NCI-H524 treated with DMSO at 0.1 percent for 48 hours (cell line): ENCODE results near the gene CTNNA3.
A peak's percentile ranks its signal among the peaks of the same experiment; 100 is the strongest.

ENCODE experiments used
- DNase-seq: peaks from one replicate; lab custom pipeline; 2025; lab: John Stamatoyannopoulos, UW

Gene CTNNA3

GRCh38 chr10:66860376-66860945 is 835.5 kb downstream of the CTNNA3 start:
- peak; percentile 13 for DNase-seq

- DNase-seq = no peak
These were observed 843.2 kb downstream of the CTNNA3 start for GRCh38 chr10:66852811-66853210.

GRCh38 chr10:66848856-66849255 is 847.1 kb downstream of the CTNNA3 start:
- no peak for DNase-seq

GRCh38 chr10:66844176-66844942 is 851.6 kb downstream of the CTNNA3 start:
- no peak for DNase-seq

- DNase-seq = no peak
These were observed 852.6 kb downstream of the CTNNA3 start for GRCh38 chr10:66843396-66843795.

GRCh38 chr10:66842867-66843266 is 853.1 kb downstream of the CTNNA3 start:
- no peak for DNase-seq

- no peak for DNase-seq
These were observed 853.6 kb downstream of the CTNNA3 start for GRCh38 chr10:66842371-66842770.

GRCh38 chr10:66838656-66839055 is 857.3 kb downstream of the CTNNA3 start:
- DNase-seq = no peak

GRCh38 chr10:66837990-66838389 is 858.0 kb downstream of the CTNNA3 start:
- DNase-seq = no peak

- no peak for DNase-seq
These were observed 858.7 kb downstream of the CTNNA3 start for GRCh38 chr10:66837335-66837734.

- DNase-seq = no peak
These were observed 859.2 kb downstream of the CTNNA3 start for GRCh38 chr10:66836771-66837170.

- DNase-seq = no peak
These were observed 859.9 kb downstream of the CTNNA3 start for GRCh38 chr10:66836057-66836456.

- DNase-seq = no peak
These were observed 860.6 kb downstream of the CTNNA3 start for GRCh38 chr10:66835400-66835799.

GRCh38 chr10:66834802-66835201 is 861.2 kb downstream of the CTNNA3 start:
- no peak for DNase-seq

- DNase-seq = no peak
These were observed 862.1 kb downstream of the CTNNA3 start for GRCh38 chr10:66833861-66834260.

- no peak for DNase-seq
These were observed 863.1 kb downstream of the CTNNA3 start for GRCh38 chr10:66832781-66833422.

- DNase-seq = no peak
These were observed 867.0 kb downstream of the CTNNA3 start for GRCh38 chr10:66828957-66829356.

GRCh38 chr10:66827353-66827752 is 868.6 kb downstream of the CTNNA3 start:
- no peak for DNase-seq

- DNase-seq = no peak
These were observed 872.7 kb downstream of the CTNNA3 start for GRCh38 chr10:66823301-66823700.

GRCh38 chr10:66822801-66823200 is 873.2 kb downstream of the CTNNA3 start:
- DNase-seq = no peak

GRCh38 chr10:66819691-66820090 is 876.3 kb downstream of the CTNNA3 start:
- DNase-seq = no peak

- no peak for DNase-seq
These were observed 882.9 kb downstream of the CTNNA3 start for GRCh38 chr10:66813122-66813521.

GRCh38 chr10:66811211-66811610 is 884.8 kb downstream of the CTNNA3 start:
- DNase-seq = no peak
